Measurements from ENCODE around the gene GDPD2.

GRCh38 chrX:70442224-70442623 is 19.1 kb downstream of the GDPD2 start:
- TF ChIP-seq POLR2AphosphoS5 (IDR thresholded peaks at IDR 0.05; ENCODE audit: low read depth, low read length): no peak
- no peak for TF ChIP-seq POLR2A (IDR thresholded peaks at IDR 0.05; ENCODE audit: low read depth, low read length)
